ENCODE measurements around the gene RGS7. TPM values are rescaled to one million over a fixed set of nuclear protein-coding genes. Genes with fewer than 3 reads are reported as not detected.

The RGS7 gene
- total and polyA plus RNA-seq, 9 donors: 0.05 to 0.25 (median 0.10) TPM; not detected in 5

DNA sequence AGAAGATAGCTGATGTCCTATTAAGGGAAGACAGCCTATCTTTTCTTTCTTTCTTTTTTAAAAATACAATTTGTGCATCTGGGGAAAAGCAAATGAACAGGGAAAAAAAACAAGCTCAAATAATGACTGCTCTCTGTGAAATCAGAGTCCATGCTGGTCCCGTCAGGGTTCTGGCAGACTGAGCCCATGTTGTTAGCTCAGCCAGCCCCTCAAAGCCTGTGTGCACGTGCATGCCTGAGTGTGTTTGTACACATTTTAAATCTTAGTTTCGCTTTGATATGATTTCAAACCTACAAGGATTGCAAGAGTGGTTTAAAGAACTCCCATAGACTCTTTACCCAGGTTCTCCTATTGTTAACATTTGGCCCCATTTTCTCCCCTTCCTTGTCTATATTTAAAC lies 513.2 kb downstream of the RGS7 start:
- no peaks in the 10 kb centered on the region for H3K9me3 ChIP-seq (replicated peaks; ENCODE audit: control insufficient read depth, low read depth, low read length)
- no peak overlapping the region for H3K4me3 ChIP-seq (ENCODE audit: low read length)
- DNase-seq: no peak
- H3K27ac ChIP-seq (ENCODE audit: low read length): no peak overlapping the region
- no peaks in the 10 kb centered on the region for H3K4me1 ChIP-seq (ENCODE audit: control insufficient read depth, insufficient read depth, low read length)
- 38% methylated on average over 1 of the region's 3 CpGs for WGBS (ENCODE audit: insufficient coverage)
- no peaks in the 10 kb centered on the region for H3K27me3 ChIP-seq (ENCODE audit: control insufficient read depth, insufficient read depth, low read length)
- H3K36me3 ChIP-seq (ENCODE audit: control insufficient read depth, insufficient read depth, low read length): no peaks in the 10 kb centered on the region

DNA sequence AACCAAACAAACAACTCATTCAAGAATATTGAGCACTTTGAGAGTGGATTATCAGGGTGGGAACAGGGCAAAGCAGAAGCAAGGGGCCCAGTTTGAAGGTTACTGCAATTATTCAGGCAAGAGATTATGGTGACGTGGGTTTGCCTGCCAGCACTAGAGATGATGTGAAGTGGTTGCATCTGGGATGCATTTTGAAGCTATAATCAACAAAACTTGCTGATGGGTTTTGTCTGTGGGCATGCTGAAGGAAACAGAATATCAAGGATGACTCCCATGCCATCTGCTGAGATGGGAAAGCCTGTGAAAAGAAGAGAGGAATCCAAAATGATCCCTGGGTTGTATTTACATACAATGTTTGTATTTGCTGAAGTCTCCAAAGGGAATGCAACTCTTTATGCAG lies 520.7 kb downstream of the RGS7 start:
- no peak overlapping the region for H3K27ac ChIP-seq (ENCODE audit: low read length)
- no peaks in the 10 kb centered on the region for H3K27me3 ChIP-seq (ENCODE audit: control insufficient read depth, insufficient read depth, low read length)
- DNase-seq: no peak
- no peaks in the 10 kb centered on the region for H3K9me3 ChIP-seq (replicated peaks; ENCODE audit: control insufficient read depth, low read depth, low read length)
- H3K4me3 ChIP-seq (ENCODE audit: low read length): no peak overlapping the region
- WGBS (ENCODE audit: insufficient coverage): 50% methylated on average over 1 of the region's 1 CpG
- no peaks in the 10 kb centered on the region for H3K36me3 ChIP-seq (ENCODE audit: control insufficient read depth, insufficient read depth, low read length)
- no peaks in the 10 kb centered on the region for H3K4me1 ChIP-seq (ENCODE audit: control insufficient read depth, insufficient read depth, low read length)

DNA sequence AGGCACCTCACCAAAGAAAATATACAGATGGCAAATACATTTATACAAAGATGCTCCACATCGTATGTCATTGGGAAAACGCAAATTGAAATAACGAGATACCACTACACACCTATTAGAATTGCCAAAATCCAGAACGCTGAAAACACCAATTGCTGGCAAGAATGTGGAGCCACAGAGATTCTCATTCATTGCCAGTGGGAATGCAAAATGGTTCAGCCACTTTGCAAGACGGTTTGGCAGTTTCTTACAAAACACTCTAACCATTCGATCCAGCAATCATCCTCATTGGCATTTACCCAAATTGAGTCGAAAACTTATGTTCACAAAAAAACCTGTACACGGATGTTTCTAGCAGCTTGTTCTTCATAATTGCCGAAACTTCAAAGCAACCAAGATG lies 521.7 kb downstream of the RGS7 start:
- Histone ChIP-seq H3K36me3 (ENCODE audit: control insufficient read depth, insufficient read depth, low read length) (no peaks in the 10 kb centered on the region), H3K4me1 (ENCODE audit: control insufficient read depth, insufficient read depth, low read length) (no peaks in the 10 kb centered on the region), H3K27me3 (ENCODE audit: control insufficient read depth, insufficient read depth, low read length) (no peaks in the 10 kb centered on the region), H3K27ac (ENCODE audit: low read length) (no peak overlapping the region), H3K4me3 (ENCODE audit: low read length) (no peak overlapping the region), H3K9me3 (replicated peaks; ENCODE audit: control insufficient read depth, low read depth, low read length) (no peaks in the 10 kb centered on the region)
- WGBS (ENCODE audit: insufficient coverage): 80% methylated on average over 2 of the region's 9 CpGs
- no peak for DNase-seq

DNA sequence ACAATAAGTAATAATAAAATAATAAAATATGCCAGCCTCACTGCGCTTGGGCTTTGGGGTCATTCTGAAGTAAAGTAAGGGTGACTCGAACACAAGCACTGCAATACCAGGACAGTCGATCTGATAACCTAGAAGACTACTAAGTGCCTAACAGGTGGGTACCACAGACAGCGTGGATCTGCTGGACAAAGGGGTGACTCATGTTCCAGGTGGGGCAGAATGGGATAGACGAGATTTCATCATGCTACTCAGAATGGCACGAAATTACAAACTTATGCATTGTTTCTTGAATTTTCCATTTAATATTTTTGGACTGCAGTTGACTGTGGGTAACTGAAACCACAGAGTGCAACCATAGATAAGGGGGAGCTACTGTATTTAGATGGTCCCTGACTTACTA lies 523.9 kb downstream of the RGS7 start:
- Histone ChIP-seq H3K4me1 (ENCODE audit: control insufficient read depth, insufficient read depth, low read length) (no peaks in the 10 kb centered on the region), H3K36me3 (ENCODE audit: control insufficient read depth, insufficient read depth, low read length) (no peaks in the 10 kb centered on the region), H3K9me3 (replicated peaks; ENCODE audit: control insufficient read depth, low read depth, low read length) (no peaks in the 10 kb centered on the region), H3K27me3 (ENCODE audit: control insufficient read depth, insufficient read depth, low read length) (no peaks in the 10 kb centered on the region), H3K27ac (ENCODE audit: low read length) (no peak overlapping the region), H3K4me3 (ENCODE audit: low read length) (no peak overlapping the region)
- DNase-seq: no peak
- 78% methylated on average over 4 of the region's 6 CpGs for WGBS (ENCODE audit: insufficient coverage)

DNA sequence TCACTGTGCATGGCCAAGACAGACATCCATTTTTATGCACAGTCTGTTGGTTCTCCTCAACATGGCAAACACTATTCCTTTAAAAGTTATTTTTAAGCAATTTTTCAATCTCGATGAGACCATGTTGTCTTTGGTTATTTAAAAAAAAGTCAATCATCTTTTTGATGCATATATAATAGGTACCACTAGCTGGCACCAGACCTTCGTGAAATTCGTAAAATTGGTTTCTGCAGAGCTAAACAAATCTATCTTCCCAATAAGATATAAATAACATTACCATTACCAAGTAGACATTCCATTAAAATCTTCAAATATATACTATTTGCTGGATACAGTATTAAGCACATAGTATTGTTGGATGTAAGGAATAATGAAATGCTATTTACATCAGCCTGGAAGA lies 525.1 kb downstream of the RGS7 start:
- no peak for DNase-seq
- Histone ChIP-seq H3K9me3 (replicated peaks; ENCODE audit: control insufficient read depth, low read depth, low read length) (no peaks in the 10 kb centered on the region), H3K27me3 (ENCODE audit: control insufficient read depth, insufficient read depth, low read length) (no peaks in the 10 kb centered on the region), H3K4me1 (ENCODE audit: control insufficient read depth, insufficient read depth, low read length) (no peaks in the 10 kb centered on the region), H3K27ac (ENCODE audit: low read length) (no peak overlapping the region), H3K36me3 (ENCODE audit: control insufficient read depth, insufficient read depth, low read length) (no peaks in the 10 kb centered on the region), H3K4me3 (ENCODE audit: low read length) (no peak overlapping the region)
- no CpG with 5 or more reads among the region's 3 CpGs for WGBS (ENCODE audit: insufficient coverage)

DNA sequence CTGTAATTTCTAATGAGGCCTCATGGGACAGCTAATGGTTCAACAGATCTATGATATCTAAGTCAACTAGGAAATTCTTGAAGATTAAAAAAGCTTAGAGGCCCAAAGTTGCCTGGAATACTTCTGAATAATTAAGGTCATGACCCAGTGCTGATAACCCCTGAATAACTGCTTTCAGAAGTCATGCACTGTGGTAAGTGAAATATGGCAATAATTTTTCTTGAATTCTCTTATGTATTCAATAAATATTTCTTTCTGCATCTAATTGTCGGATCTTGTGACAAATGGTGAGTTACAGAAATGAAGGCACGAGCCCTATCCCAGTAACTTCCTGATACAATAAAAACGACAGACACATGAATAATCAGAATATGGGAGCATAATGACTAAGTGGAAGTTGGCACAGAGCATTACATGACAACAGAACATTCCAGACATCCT lies 525.8 kb downstream of the RGS7 start:
- WGBS (ENCODE audit: insufficient coverage): no CpG with 5 or more reads among the region's 3 CpGs
- Histone ChIP-seq H3K27ac (ENCODE audit: low read length) (no peak overlapping the region), H3K4me3 (ENCODE audit: low read length) (no peak overlapping the region), H3K9me3 (replicated peaks; ENCODE audit: control insufficient read depth, low read depth, low read length) (no peaks in the 10 kb centered on the region), H3K4me1 (ENCODE audit: control insufficient read depth, insufficient read depth, low read length) (no peaks in the 10 kb centered on the region), H3K36me3 (ENCODE audit: control insufficient read depth, insufficient read depth, low read length) (no peaks in the 10 kb centered on the region), H3K27me3 (ENCODE audit: control insufficient read depth, insufficient read depth, low read length) (no peaks in the 10 kb centered on the region)
- DNase-seq: no peak

DNA sequence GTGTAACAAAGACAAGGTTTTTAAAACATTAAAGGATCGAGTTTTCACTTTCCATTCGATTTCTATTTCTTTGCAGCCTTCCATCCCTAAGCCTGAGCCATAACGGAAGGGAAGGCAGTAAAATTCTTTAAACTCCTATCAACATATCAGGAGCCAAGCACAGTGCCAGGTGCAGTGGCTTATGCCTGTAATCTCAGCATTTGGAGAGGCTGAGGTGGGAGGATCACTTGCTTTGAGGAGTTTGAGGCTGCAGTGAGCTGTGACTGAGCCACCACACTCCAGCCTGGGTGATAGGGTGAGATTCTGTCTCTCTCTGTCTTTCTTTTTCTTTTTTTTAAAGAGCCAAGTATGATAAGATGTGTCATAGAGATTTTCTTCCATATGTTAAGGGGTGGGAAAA lies 527.5 kb downstream of the RGS7 start:
- no peak for DNase-seq
- WGBS (ENCODE audit: insufficient coverage): no CpG with 5 or more reads among the region's 3 CpGs

DNA sequence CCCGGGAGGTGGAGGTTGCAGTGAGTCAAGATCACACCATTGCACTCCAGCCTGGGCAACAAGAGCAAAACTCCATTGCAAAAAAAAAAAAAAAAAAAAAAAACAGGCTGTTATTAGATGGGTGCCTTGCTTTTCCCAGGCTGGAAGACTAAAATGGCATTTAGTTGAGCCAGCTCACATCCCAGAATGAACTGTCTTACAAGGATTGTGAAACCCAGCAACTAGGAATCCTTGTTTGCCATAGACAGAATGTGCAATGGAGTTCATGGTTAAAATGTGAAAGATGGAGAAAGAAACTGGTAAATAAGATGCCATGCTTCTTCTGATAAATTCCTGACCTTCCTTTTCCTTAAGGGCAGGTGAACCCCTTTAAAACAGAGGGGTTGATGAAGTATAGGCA lies 529.2 kb downstream of the RGS7 start:
- H3K27me3 ChIP-seq (ENCODE audit: control insufficient read depth, insufficient read depth, low read length): no peaks in the 10 kb centered on the region
- H3K9me3 ChIP-seq (replicated peaks; ENCODE audit: control insufficient read depth, low read depth, low read length): no peaks in the 10 kb centered on the region
- DNase-seq: no peak
- no peak overlapping the region for H3K4me3 ChIP-seq (ENCODE audit: low read length)
- WGBS (ENCODE audit: insufficient coverage): no CpG with 5 or more reads among the region's 1 CpG
- no peak overlapping the region for H3K27ac ChIP-seq (ENCODE audit: low read length)
- H3K36me3 ChIP-seq (ENCODE audit: control insufficient read depth, insufficient read depth, low read length): no peaks in the 10 kb centered on the region
- H3K4me1 ChIP-seq (ENCODE audit: control insufficient read depth, insufficient read depth, low read length): no peaks in the 10 kb centered on the region

More for the DNA sequence above, 527.5 kb downstream of the RGS7 start:
- no peaks in the 10 kb centered on the region for H3K36me3 ChIP-seq (ENCODE audit: control insufficient read depth, insufficient read depth, low read length)
- H3K4me3 ChIP-seq (ENCODE audit: low read length): no peak overlapping the region
- no peak overlapping the region for H3K27ac ChIP-seq (ENCODE audit: low read length)
- no peaks in the 10 kb centered on the region for H3K27me3 ChIP-seq (ENCODE audit: control insufficient read depth, insufficient read depth, low read length)
- no peaks in the 10 kb centered on the region for H3K9me3 ChIP-seq (replicated peaks; ENCODE audit: control insufficient read depth, low read depth, low read length)
- no peaks in the 10 kb centered on the region for H3K4me1 ChIP-seq (ENCODE audit: control insufficient read depth, insufficient read depth, low read length)

DNA sequence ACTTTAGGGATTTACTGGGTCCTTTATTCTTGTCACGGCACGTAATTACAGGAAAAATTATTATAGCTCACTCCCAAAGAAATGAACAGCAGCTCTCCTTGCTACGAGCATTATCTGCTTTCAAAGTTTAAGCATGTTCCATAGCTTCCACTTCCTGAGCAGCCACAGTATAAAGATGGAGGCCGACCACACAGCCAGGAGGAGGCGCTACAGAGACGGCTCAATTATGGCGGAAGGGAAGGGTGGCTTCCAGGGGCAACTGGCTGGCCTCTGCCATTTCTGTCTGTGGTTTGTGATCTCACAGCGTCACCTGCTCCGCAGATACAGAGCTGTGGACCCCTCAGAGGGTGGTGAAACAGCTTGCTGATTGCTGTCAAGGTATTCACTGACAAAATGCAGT lies 532.8 kb downstream of the RGS7 start:
- 73% methylated on average over 5 of the region's 9 CpGs for WGBS (ENCODE audit: insufficient coverage)
- no peaks in the 10 kb centered on the region for H3K27me3 ChIP-seq (ENCODE audit: control insufficient read depth, insufficient read depth, low read length)
- DNase-seq: no peak

DNA sequence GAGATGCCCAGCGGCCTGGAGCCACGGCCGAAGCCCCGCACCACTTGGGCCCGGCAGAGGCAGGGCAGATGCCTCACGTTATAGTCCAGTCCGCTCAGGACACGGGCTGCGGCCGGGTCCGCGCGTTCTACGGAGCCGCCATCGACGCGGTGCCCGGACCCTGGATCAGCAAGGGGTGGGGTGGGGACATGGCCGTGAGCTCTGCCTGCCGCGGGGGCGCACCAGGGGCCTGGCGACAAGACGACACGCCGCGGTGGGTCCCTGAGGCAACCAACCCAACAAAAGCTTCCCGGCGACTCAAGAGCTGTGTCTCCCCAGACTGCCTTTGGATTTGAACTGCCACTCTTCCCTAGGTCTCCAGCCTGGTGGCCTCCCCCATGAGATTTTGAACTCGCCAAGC lies 533.6 kb downstream of the RGS7 start:
- no peaks in the 10 kb centered on the region for H3K4me1 ChIP-seq (ENCODE audit: control insufficient read depth, insufficient read depth, low read length)
- 93% methylated on average over 31 of the region's 31 CpGs for WGBS (ENCODE audit: insufficient coverage)
- DNase-seq: no peak
- H3K9me3 ChIP-seq (replicated peaks; ENCODE audit: control insufficient read depth, low read depth, low read length): no peaks in the 10 kb centered on the region
- no peaks in the 10 kb centered on the region for H3K27me3 ChIP-seq (ENCODE audit: control insufficient read depth, insufficient read depth, low read length)
- no peaks in the 10 kb centered on the region for H3K36me3 ChIP-seq (ENCODE audit: control insufficient read depth, insufficient read depth, low read length)
- no peak overlapping the region for H3K4me3 ChIP-seq (ENCODE audit: low read length)
- H3K27ac ChIP-seq (ENCODE audit: low read length): no peak overlapping the region

More for the DNA sequence above, 532.8 kb downstream of the RGS7 start:
- Histone ChIP-seq H3K27ac (ENCODE audit: low read length) (no peak overlapping the region), H3K36me3 (ENCODE audit: control insufficient read depth, insufficient read depth, low read length) (no peaks in the 10 kb centered on the region), H3K9me3 (replicated peaks; ENCODE audit: control insufficient read depth, low read depth, low read length) (no peaks in the 10 kb centered on the region), H3K4me1 (ENCODE audit: control insufficient read depth, insufficient read depth, low read length) (no peaks in the 10 kb centered on the region), H3K4me3 (ENCODE audit: low read length) (no peak overlapping the region)

DNA sequence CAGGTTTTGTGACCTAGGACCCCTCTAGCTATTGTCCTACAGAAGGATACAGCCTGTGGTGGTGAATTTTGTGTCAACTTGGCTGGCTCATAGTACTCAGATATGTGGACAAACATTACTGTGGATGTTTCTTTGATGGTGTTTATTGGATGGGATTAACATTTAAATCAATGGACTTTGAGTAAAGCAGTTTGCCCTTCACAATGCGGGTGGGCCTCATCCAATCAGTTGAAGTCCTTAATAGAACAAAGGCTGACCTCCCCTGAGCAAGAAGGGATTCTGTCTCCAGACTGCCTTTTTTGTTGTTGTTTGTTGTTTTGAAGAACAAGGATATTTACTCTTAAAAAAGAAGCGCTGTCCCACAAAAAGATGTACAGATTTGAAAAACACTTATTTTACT lies 535.1 kb downstream of the RGS7 start:
- Histone ChIP-seq H3K27me3 (ENCODE audit: control insufficient read depth, insufficient read depth, low read length) (no peaks in the 10 kb centered on the region), H3K36me3 (ENCODE audit: control insufficient read depth, insufficient read depth, low read length) (no peaks in the 10 kb centered on the region), H3K4me3 (ENCODE audit: low read length) (no peak overlapping the region), H3K4me1 (ENCODE audit: control insufficient read depth, insufficient read depth, low read length) (no peaks in the 10 kb centered on the region), H3K9me3 (replicated peaks; ENCODE audit: control insufficient read depth, low read depth, low read length) (no peaks in the 10 kb centered on the region), H3K27ac (ENCODE audit: low read length) (no peak overlapping the region)
- no peak for DNase-seq
- WGBS (ENCODE audit: insufficient coverage): no CpG with 5 or more reads among the region's 2 CpGs
